HepG2 (cell line): ENCODE measurements around the gene PLCB1. TPM values are rescaled to one million over a fixed set of nuclear protein-coding genes. Genes with fewer than 3 reads are reported as not detected.

Source experiments
- FLYWCH1 ChIP-seq: sonication (generic); formaldehyde crosslinking; IDR thresholded peaks from 2 replicates; pipeline ENCODE4 v1.8.1; 2023; ENCODE audit warnings: mild to moderate bottlenecking, missing genetic modification reagents
- GZF1 ChIP-seq: sonication (generic); formaldehyde crosslinking; IDR thresholded peaks from 2 replicates; pipeline ENCODE4 v1.5.1; 2020; ENCODE audit warnings: mild to moderate bottlenecking, missing genetic modification reagents
- JARID2 ChIP-seq: sonication (generic); formaldehyde crosslinking; IDR thresholded peaks from 2 replicates; pipeline ENCODE4 v1.8.1; 2023; ENCODE audit warnings: missing genetic modification reagents, inconsistent platforms; ENCODE audit not compliant: insufficient replicate concordance
- MAFK ChIP-seq, 2 experiments: IDR thresholded peaks in 1 of 2; conservative IDR thresholded peaks in 1 of 2; 2 replicates each; pipeline ENCODE4 v1.6.1; 2011; ENCODE audit warnings: improper control_type of control experiment in 2 of 2, low read length in 2 of 2
- SOX13 ChIP-seq, 3 experiments: fragments of 450-650 bp in 1 of 3; sonication (generic) in 1 of 3; formaldehyde crosslinking in 1 of 3; IDR thresholded peaks in 2 of 3; conservative IDR thresholded peaks in 1 of 3; 2 replicates each; pipeline versions ENCODE4 v1.5.0 to v1.6.1; 2016 to 2020; ENCODE audit warnings: antibody characterized with exemption in 1 of 3, mild to moderate bottlenecking in 1 of 3, missing compliant biosample characterization in 1 of 3, missing genetic modification reagents in 1 of 3, moderate library complexity in 1 of 3
- ZNF235 ChIP-seq: sonication (generic); formaldehyde crosslinking; IDR thresholded peaks from 2 replicates; pipeline ENCODE4 v1.8.1; 2023; ENCODE audit warnings: mild to moderate bottlenecking, missing genetic modification reagents, borderline replicate concordance
- polyA plus RNA-seq, 8 experiments: library from polyadenylated mRNA; depleted of rRNA in 3 of 8; stranded (reverse) in 7 of 8; unstranded in 1 of 8; fragments of >200 nt; fragmentation: Illumina TruSeq in 4 of 8; extraction: Trizol in 4 of 8; gene quantifications; 2 replicates each; pipeline versions ENCODE4 v1.2.1 to v1.2.3, GENCODE V29; 2011 to 2016; ENCODE audit warnings: low read depth in 4 of 8, missing spikeins in 1 of 8, mixed read lengths in 1 of 8; ENCODE audit not compliant: insufficient read depth in 1 of 8
- total RNA-seq, 5 experiments: library from RNA; depleted of rRNA; stranded (reverse); fragments of >200 nt; fragmentation: Illumina TruSeq; extraction: Trizol; gene quantifications; 2 replicates each; pipeline ENCODE4 v1.2.3, GENCODE V29; 2016; ENCODE audit warnings: low read depth in 1 of 5
- TF ChIP-seq, protein P1 (sequence below): sonication (generic); formaldehyde crosslinking; IDR thresholded peaks from 2 replicates; pipeline ENCODE4 v1.4.0; 2020; ENCODE audit warnings: missing genetic modification reagents
- TF ChIP-seq, protein P2 (sequence below): sonication (generic); formaldehyde crosslinking; IDR thresholded peaks from 2 replicates; pipeline ENCODE4 v1.4.0; 2020; ENCODE audit warnings: mild to moderate bottlenecking, missing genetic modification reagents, borderline replicate concordance
- TF ChIP-seq, protein P3 (sequence below): IDR thresholded peaks from 2 replicates; pipeline ENCODE4 v1.4.0; 2020; ENCODE audit warnings: mild to moderate bottlenecking, missing genetic modification reagents
- TF ChIP-seq, protein P4 (sequence below): sonication (generic); formaldehyde crosslinking; IDR thresholded peaks from 2 replicates; pipeline ENCODE4 v1.4.0; 2020; ENCODE audit warnings: mild to moderate bottlenecking, missing genetic modification reagents
- TF ChIP-seq, protein P5 (sequence below): sonication (generic); formaldehyde crosslinking; IDR thresholded peaks from 2 replicates; pipeline ENCODE4 v1.4.0; 2020; ENCODE audit warnings: missing genetic modification reagents

The PLCB1 gene
- total and polyA plus RNA-seq, 2 of the 13 experiments (the other 11 are each of a cell fraction or from before 2014, with no cell fraction given): 42.4 to 55.9 TPM

DNA sequence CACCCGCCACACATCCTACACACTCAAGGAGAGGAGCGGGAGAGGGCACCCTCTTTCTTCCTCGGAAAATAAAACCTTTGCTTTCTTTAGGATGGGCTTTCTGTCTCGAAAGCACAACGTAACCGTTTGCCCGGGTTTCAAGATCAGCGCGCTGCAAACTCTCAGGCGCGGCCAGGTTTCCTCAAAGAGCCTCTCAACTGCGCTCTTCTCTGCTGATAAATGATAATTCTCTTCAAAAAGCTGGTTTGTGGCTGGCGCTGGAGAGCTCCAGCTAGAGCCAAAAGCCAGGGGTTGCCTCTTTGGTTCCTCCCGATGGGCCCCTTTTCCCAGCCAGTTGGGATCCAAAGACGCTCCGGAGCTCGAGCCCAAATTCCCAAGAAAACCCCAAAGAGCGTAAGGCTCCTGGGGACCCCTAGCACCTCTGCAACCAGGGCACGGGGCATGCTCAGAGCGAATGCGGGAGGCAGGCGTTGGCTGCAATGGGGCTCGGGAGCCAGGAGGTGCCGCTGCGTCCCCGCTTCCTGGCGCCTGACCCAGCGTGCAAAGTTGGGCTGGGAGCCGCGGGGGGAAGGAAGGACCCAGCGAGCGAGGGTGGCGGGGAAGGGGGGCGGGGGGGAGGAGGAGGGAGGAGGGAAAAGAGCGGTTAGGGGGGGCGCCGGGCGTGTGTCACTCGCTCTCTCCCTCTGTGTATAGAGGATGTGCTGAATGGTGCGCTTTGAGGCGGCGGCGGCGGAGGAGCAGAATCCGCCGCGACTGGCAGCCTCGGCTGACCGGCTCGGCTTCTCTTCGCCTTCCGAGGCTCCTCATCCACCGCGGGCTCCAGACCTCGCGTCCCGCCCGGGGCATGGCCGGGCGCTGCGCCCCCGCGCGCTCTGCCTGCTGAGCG, at the start of gene PLCB1 (continued):
- TF ChIP-seq, protein P1, sequence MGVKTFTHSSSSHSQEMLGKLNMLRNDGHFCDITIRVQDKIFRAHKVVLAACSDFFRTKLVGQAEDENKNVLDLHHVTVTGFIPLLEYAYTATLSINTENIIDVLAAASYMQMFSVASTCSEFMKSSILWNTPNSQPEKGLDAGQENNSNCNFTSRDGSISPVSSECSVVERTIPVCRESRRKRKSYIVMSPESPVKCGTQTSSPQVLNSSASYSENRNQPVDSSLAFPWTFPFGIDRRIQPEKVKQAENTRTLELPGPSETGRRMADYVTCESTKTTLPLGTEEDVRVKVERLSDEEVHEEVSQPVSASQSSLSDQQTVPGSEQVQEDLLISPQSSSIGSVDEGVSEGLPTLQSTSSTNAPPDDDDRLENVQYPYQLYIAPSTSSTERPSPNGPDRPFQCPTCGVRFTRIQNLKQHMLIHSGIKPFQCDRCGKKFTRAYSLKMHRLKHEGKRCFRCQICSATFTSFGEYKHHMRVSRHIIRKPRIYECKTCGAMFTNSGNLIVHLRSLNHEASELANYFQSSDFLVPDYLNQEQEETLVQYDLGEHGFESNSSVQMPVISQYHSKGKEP: 0 out of 2 replicates have a peak, but pooled peaks have one; percentile 62
- TF ChIP-seq, protein P2, sequence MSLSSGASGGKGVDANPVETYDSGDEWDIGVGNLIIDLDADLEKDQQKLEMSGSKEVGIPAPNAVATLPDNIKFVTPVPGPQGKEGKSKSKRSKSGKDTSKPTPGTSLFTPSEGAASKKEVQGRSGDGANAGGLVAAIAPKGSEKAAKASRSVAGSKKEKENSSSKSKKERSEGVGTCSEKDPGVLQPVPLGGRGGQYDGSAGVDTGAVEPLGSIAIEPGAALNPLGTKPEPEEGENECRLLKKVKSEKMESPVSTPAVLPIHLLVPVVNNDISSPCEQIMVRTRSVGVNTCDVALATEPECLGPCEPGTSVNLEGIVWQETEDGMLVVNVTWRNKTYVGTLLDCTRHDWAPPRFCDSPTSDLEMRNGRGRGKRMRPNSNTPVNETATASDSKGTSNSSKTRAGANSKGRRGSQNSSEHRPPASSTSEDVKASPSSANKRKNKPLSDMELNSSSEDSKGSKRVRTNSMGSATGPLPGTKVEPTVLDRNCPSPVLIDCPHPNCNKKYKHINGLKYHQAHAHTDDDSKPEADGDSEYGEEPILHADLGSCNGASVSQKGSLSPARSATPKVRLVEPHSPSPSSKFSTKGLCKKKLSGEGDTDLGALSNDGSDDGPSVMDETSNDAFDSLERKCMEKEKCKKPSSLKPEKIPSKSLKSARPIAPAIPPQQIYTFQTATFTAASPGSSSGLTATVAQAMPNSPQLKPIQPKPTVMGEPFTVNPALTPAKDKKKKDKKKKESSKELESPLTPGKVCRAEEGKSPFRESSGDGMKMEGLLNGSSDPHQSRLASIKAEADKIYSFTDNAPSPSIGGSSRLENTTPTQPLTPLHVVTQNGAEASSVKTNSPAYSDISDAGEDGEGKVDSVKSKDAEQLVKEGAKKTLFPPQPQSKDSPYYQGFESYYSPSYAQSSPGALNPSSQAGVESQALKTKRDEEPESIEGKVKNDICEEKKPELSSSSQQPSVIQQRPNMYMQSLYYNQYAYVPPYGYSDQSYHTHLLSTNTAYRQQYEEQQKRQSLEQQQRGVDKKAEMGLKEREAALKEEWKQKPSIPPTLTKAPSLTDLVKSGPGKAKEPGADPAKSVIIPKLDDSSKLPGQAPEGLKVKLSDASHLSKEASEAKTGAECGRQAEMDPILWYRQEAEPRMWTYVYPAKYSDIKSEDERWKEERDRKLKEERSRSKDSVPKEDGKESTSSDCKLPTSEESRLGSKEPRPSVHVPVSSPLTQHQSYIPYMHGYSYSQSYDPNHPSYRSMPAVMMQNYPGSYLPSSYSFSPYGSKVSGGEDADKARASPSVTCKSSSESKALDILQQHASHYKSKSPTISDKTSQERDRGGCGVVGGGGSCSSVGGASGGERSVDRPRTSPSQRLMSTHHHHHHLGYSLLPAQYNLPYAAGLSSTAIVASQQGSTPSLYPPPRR: 0 out of 2 replicates have a peak, but pooled peaks have one; percentile 21
- TF ChIP-seq ZNF235 (CRISPR knock-in tag) (0 out of 2 replicates have a peak, but pooled peaks have one; percentile 48), MAFK (conservative IDR thresholded peaks at IDR 0.05 in 1 of 2, IDR thresholded peaks at IDR 0.05 in 1 of 2; ENCODE audit: low read length in 2 of 2) (no peak), SOX13 (IDR thresholded peaks at IDR 0.05) (no peak), SOX13 (CRISPR knock-in tag; conservative IDR thresholded peaks at IDR 0.05 in 1 of 2, IDR thresholded peaks at IDR 0.05 in 1 of 2) (peak in 1 of 2 experiments; percentile 76; a peak in 2 of 4 replicates), GZF1 (0 out of 2 replicates have a peak, but pooled peaks have one; percentile 54), FLYWCH1 (no peak), JARID2 (CRISPR knock-in tag) (peak; percentile 94)
- TF ChIP-seq, protein P3, sequence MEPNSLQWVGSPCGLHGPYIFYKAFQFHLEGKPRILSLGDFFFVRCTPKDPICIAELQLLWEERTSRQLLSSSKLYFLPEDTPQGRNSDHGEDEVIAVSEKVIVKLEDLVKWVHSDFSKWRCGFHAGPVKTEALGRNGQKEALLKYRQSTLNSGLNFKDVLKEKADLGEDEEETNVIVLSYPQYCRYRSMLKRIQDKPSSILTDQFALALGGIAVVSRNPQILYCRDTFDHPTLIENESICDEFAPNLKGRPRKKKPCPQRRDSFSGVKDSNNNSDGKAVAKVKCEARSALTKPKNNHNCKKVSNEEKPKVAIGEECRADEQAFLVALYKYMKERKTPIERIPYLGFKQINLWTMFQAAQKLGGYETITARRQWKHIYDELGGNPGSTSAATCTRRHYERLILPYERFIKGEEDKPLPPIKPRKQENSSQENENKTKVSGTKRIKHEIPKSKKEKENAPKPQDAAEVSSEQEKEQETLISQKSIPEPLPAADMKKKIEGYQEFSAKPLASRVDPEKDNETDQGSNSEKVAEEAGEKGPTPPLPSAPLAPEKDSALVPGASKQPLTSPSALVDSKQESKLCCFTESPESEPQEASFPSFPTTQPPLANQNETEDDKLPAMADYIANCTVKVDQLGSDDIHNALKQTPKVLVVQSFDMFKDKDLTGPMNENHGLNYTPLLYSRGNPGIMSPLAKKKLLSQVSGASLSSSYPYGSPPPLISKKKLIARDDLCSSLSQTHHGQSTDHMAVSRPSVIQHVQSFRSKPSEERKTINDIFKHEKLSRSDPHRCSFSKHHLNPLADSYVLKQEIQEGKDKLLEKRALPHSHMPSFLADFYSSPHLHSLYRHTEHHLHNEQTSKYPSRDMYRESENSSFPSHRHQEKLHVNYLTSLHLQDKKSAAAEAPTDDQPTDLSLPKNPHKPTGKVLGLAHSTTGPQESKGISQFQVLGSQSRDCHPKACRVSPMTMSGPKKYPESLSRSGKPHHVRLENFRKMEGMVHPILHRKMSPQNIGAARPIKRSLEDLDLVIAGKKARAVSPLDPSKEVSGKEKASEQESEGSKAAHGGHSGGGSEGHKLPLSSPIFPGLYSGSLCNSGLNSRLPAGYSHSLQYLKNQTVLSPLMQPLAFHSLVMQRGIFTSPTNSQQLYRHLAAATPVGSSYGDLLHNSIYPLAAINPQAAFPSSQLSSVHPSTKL (CRISPR knock-in tag): peak; percentile 83
- TF ChIP-seq, protein P4, sequence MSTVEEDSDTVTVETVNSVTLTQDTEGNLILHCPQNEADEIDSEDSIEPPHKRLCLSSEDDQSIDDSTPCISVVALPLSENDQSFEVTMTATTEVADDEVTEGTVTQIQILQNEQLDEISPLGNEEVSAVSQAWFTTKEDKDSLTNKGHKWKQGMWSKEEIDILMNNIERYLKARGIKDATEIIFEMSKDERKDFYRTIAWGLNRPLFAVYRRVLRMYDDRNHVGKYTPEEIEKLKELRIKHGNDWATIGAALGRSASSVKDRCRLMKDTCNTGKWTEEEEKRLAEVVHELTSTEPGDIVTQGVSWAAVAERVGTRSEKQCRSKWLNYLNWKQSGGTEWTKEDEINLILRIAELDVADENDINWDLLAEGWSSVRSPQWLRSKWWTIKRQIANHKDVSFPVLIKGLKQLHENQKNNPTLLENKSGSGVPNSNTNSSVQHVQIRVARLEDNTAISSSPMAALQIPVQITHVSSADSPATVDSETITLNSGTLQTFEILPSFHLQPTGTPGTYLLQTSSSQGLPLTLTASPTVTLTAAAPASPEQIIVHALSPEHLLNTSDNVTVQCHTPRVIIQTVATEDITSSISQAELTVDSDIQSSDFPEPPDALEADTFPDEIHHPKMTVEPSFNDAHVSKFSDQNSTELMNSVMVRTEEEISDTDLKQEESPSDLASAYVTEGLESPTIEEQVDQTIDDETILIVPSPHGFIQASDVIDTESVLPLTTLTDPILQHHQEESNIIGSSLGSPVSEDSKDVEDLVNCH: no peak
- TF ChIP-seq, protein P5, sequence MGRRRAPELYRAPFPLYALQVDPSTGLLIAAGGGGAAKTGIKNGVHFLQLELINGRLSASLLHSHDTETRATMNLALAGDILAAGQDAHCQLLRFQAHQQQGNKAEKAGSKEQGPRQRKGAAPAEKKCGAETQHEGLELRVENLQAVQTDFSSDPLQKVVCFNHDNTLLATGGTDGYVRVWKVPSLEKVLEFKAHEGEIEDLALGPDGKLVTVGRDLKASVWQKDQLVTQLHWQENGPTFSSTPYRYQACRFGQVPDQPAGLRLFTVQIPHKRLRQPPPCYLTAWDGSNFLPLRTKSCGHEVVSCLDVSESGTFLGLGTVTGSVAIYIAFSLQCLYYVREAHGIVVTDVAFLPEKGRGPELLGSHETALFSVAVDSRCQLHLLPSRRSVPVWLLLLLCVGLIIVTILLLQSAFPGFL (CRISPR knock-in tag): no peak
